SJSA1 (cell line): ENCODE measurements around the gene NOS3. TPM values are rescaled to one million over a fixed set of nuclear protein-coding genes. Genes with fewer than 3 reads are reported as not detected.
"Not testable (repeated sequence)": the region's sequence is repeated elsewhere in the genome, so short reads cannot be mapped to it uniquely, and the experiment has no call there.

Experiments
- DNase-seq, 2 experiments: peaks; one replicate each; pipeline ENCODE4 v3.0.0-alpha.2; 2015 to 2020; ENCODE audit warnings: low spot score in 2 of 2, low read depth in 1 of 2
- H3K27ac ChIP-seq: fragments of 250-450 bp; sonication (Bioruptor Pico); 2 replicates; pipeline ENCODE4 v1.5.1; 2020; ENCODE audit warnings: mild to moderate bottlenecking, moderate library complexity
- H3K27me3 ChIP-seq: fragments of 250-450 bp; sonication (Bioruptor Pico); replicated peaks from 2 replicates; pipeline ENCODE4 v1.5.1; 2020; ENCODE audit warnings: mild to moderate bottlenecking, moderate library complexity
- H3K36me3 ChIP-seq: fragments of 250-450 bp; sonication (Bioruptor Pico); 2 replicates; pipeline ENCODE4 v1.5.1; 2020; ENCODE audit warnings: mild to moderate bottlenecking
- H3K4me1 ChIP-seq: fragments of 250-450 bp; sonication (Bioruptor Pico); replicated peaks from 2 replicates; pipeline ENCODE4 v1.6.1; 2021; ENCODE audit warnings: mild to moderate bottlenecking
- H3K4me3 ChIP-seq: fragments of 250-450 bp; sonication (Bioruptor Pico); 2 replicates; pipeline ENCODE4 v1.5.1; 2020; ENCODE audit warnings: mild to moderate bottlenecking
- H3K9me3 ChIP-seq: fragments of 250-450 bp; sonication (Bioruptor Pico); replicated peaks from 2 replicates; pipeline ENCODE4 v1.5.1; 2020; ENCODE audit warnings: mild to moderate bottlenecking
- total RNA-seq: library from RNA; depleted of rRNA; stranded (reverse); fragments of >200 nt; shearing (Covaris generic); gene quantifications from 2 replicates; pipeline ENCODE4 v1.2.3, GENCODE V29; 2014

Gene NOS3
- total RNA-seq, 1 experiment from 2014 or later: not detected

- H3K9me3 ChIP-seq: no peaks in the 10 kb centered on the region
- H3K27me3 ChIP-seq: no peaks in the 10 kb centered on the region
- no peak for DNase-seq
- no peak overlapping the region for H3K4me3 ChIP-seq
- H3K27ac ChIP-seq: no peak overlapping the region
- H3K4me1 ChIP-seq: peaks cover 20% of the 10 kb centered on the region
- H3K36me3 ChIP-seq: peaks cover 47% of the 10 kb centered on the region
Measured at GRCh38 chr7:151032936-151033863, 42.4 kb downstream of the NOS3 start.

- Histone ChIP-seq H3K36me3 (peaks cover 47% of the 10 kb centered on the region), H3K27ac (no peak overlapping the region), H3K27me3 (no peaks in the 10 kb centered on the region), H3K4me1 (peaks cover 25% of the 10 kb centered on the region), H3K4me3 (no peak overlapping the region), H3K9me3 (no peaks in the 10 kb centered on the region)
- no peak for DNase-seq
Measured at GRCh38 chr7:151033864-151034249, 43.0 kb downstream of the NOS3 start.

- H3K4me1 ChIP-seq: peaks cover 25% of the 10 kb centered on the region
- DNase-seq: no peak
- H3K27me3 ChIP-seq: no peaks in the 10 kb centered on the region
- H3K36me3 ChIP-seq: peaks cover 47% of the 10 kb centered on the region
- no peak overlapping the region for H3K4me3 ChIP-seq
- no peaks in the 10 kb centered on the region for H3K9me3 ChIP-seq
- no peak overlapping the region for H3K27ac ChIP-seq
Measured at GRCh38 chr7:151034312-151035025, 43.7 kb downstream of the NOS3 start.

GRCh38 chr7:151035026-151035717, 44.4 kb downstream of the NOS3 start:
- H3K27ac ChIP-seq: no peak overlapping the region
- no peaks in the 10 kb centered on the region for H3K27me3 ChIP-seq
- H3K4me1 ChIP-seq: peaks cover 25% of the 10 kb centered on the region
- no peak for DNase-seq
- no peak overlapping the region for H3K4me3 ChIP-seq
- H3K36me3 ChIP-seq: peaks cover 47% of the 10 kb centered on the region
- no peaks in the 10 kb centered on the region for H3K9me3 ChIP-seq

- Histone ChIP-seq H3K27ac (no peak overlapping the region), H3K4me3 (no peak overlapping the region), H3K4me1 (peaks cover 31% of the 10 kb centered on the region), H3K27me3 (no peaks in the 10 kb centered on the region), H3K36me3 (peaks cover 47% of the 10 kb centered on the region), H3K9me3 (no peaks in the 10 kb centered on the region)
- DNase-seq: no peak
Measured at GRCh38 chr7:151035902-151036301, 45.1 kb downstream of the NOS3 start.

GRCh38 chr7:151038951-151039849, 48.4 kb downstream of the NOS3 start:
- Histone ChIP-seq H3K36me3 (peaks cover 34% of the 10 kb centered on the region), H3K27me3 (no peaks in the 10 kb centered on the region), H3K9me3 (no peaks in the 10 kb centered on the region), H3K4me1 (peaks cover 31% of the 10 kb centered on the region), H3K27ac (peak overlapping the region; percentile 68), H3K4me3 (no peak overlapping the region)
- DNase-seq: peak; percentile 96 to 97

- DNase-seq: no peak
- Histone ChIP-seq H3K36me3 (peaks cover 26% of the 10 kb centered on the region), H3K4me3 (no peak overlapping the region), H3K9me3 (no peaks in the 10 kb centered on the region), H3K4me1 (peaks cover 31% of the 10 kb centered on the region), H3K27ac (peak overlapping the region; percentile 1; the same call in 1 of the 2 replicates), H3K27me3 (no peaks in the 10 kb centered on the region)
Measured at GRCh38 chr7:151039850-151040548, 49.2 kb downstream of the NOS3 start.

- Histone ChIP-seq H3K36me3 (peaks cover 18% of the 10 kb centered on the region), H3K27me3 (no peaks in the 10 kb centered on the region), H3K9me3 (no peaks in the 10 kb centered on the region), H3K4me1 (peaks cover 31% of the 10 kb centered on the region), H3K27ac (no peak overlapping the region), H3K4me3 (no peak overlapping the region)
- no peak for DNase-seq
Measured at GRCh38 chr7:151040616-151041375, 50.0 kb downstream of the NOS3 start.

GRCh38 chr7:151043449-151043848, 52.6 kb downstream of the NOS3 start:
- not testable (repeated sequence) for H3K9me3 ChIP-seq, H3K27ac ChIP-seq, DNase-seq, H3K4me3 ChIP-seq, H3K36me3 ChIP-seq, H3K27me3 ChIP-seq
- H3K4me1 ChIP-seq: peaks cover 26% of the 10 kb centered on the region

- no peaks in the 10 kb centered on the region for H3K9me3 ChIP-seq
- no peak overlapping the region for H3K27ac ChIP-seq
- no peaks in the 10 kb centered on the region for H3K27me3 ChIP-seq
- H3K4me3 ChIP-seq: no peak overlapping the region
- no peak for DNase-seq
- H3K36me3 ChIP-seq: peaks cover 4% of the 10 kb centered on the region
- H3K4me1 ChIP-seq: peaks cover 20% of the 10 kb centered on the region
Measured at GRCh38 chr7:151043959-151044358, 53.1 kb downstream of the NOS3 start.

GRCh38 chr7:151045262-151045661, 54.4 kb downstream of the NOS3 start:
- no peaks in the 10 kb centered on the region for H3K27me3 ChIP-seq
- no peak overlapping the region for H3K4me3 ChIP-seq
- DNase-seq: no peak
- H3K36me3 ChIP-seq: peaks cover 4% of the 10 kb centered on the region
- H3K4me1 ChIP-seq: peaks cover 7% of the 10 kb centered on the region
- no peak overlapping the region for H3K27ac ChIP-seq
- H3K9me3 ChIP-seq: no peaks in the 10 kb centered on the region

GRCh38 chr7:151045967-151046366, 55.1 kb downstream of the NOS3 start:
- H3K4me3 ChIP-seq: no peak overlapping the region
- H3K4me1 ChIP-seq: peaks cover 5% of the 10 kb centered on the region
- no peaks in the 10 kb centered on the region for H3K9me3 ChIP-seq
- peaks cover 7% of the 10 kb centered on the region for H3K27me3 ChIP-seq
- no peak for DNase-seq
- no peak overlapping the region for H3K27ac ChIP-seq
- H3K36me3 ChIP-seq: peaks cover 4% of the 10 kb centered on the region
